ENCODE results near the gene EHMT1. TPM values are rescaled to one million over a fixed set of nuclear protein-coding genes. Genes with fewer than 3 reads are reported as not detected.
"Not testable (repeated sequence)": the region's sequence is repeated elsewhere in the genome, so short reads cannot be mapped to it uniquely, and the experiment has no call there.

The EHMT1 gene
- total and polyA plus RNA-seq, 2 donors (not counting 1 experiment from before 2014, with no cell fraction given) = 101 to 394 TPM

GRCh38 chr9:137876781-137877386 is 258.1 kb downstream of the EHMT1 start:
- Histone ChIP-seq H3K27ac (ENCODE audit: low read length in 2 of 2) (no peak overlapping the region), H4K20me1 (ENCODE audit: control insufficient read depth, insufficient read depth, low read length, poor library complexity, severe bottlenecking) (no peaks in the 10 kb centered on the region), H3K36me3 (replicated peaks in 1 of 2; ENCODE audit: control extremely low read depth in 1 of 2, control insufficient read depth in 1 of 2, extremely low read depth in 1 of 2, insufficient read depth in 2 of 2, low read length in 1 of 2) (no peaks in the 10 kb centered on the region), H3K27me3 (replicated peaks in 1 of 4; ENCODE audit: control extremely low read depth in 1 of 4, control insufficient read depth in 3 of 4, insufficient read depth in 4 of 4, low read length in 3 of 4) (peaks cover 0 to 34% (median 5%) of the 10 kb centered on the region in 4 experiments), H3K79me2 (ENCODE audit: control insufficient read depth, insufficient read depth, low read length) (no peaks in the 10 kb centered on the region), H3K4me3 (ENCODE audit: control extremely low read depth in 1 of 5, extremely low read depth in 1 of 5, insufficient read depth in 1 of 5, low read depth in 2 of 5, low read length in 4 of 5) (no peak overlapping the region), H2AFZ (ENCODE audit: insufficient read depth, low read depth, low read length, poor library complexity, severe bottlenecking) (no peak overlapping the region), H3K9me3 (ENCODE audit: control extremely low read depth in 1 of 3, control insufficient read depth in 2 of 3, insufficient read depth in 1 of 3, low read length in 2 of 3) (peaks cover 0 to 40% (median 0%) of the 10 kb centered on the region in 3 donors), H3K4me2 (replicated peaks; ENCODE audit: low read depth, low read length, poor library complexity, severe bottlenecking) (peak overlapping the region; percentile 28), H3K9ac (ENCODE audit: low read length) (no peak overlapping the region), H3K4me1 (ENCODE audit: control insufficient read depth in 2 of 2, insufficient read depth in 2 of 2, low read length in 2 of 2) (peaks cover 0 to 4% of the 10 kb centered on the region in 2 donors)
- intact Hi-C loops (cut with micrococcal nuclease) = no loop called here
- POLR2A ChIA-PET = no interaction called here
- ATAC-seq (ENCODE audit: low read depth) = no peak
- TF ChIP-seq EZH2 (IDR thresholded peaks at IDR 0.05; ENCODE audit: borderline replicate concordance, insufficient read depth, low read depth, low read length, poor library complexity, severe bottlenecking) = no peak
- no peak for TF ChIP-seq CTCF (IDR thresholded peaks at IDR 0.05)
- DNase-seq = no peak
- peaks cover 35% of the 10 kb centered on the region for H3K27me3 Mint-ChIP-seq
- H3K4me1 Mint-ChIP-seq = peaks cover 3% of the 10 kb centered on the region
- no peak overlapping the region for H3K27ac Mint-ChIP-seq
- peak overlapping the region; percentile 62 for H3K4me3 Mint-ChIP-seq
- CTCF ChIA-PET = no interaction called here
- WGBS (ENCODE audit: insufficient coverage) = 61% methylated on average over 43 of the region's 47 CpGs
- peaks cover 3% of the 10 kb centered on the region for H3K9me3 Mint-ChIP-seq (ENCODE audit: insufficient read depth)

GRCh38 chr9:137877506-137878122 is 258.8 kb downstream of the EHMT1 start, which contains the start of gene CACNA1B:
Gene CACNA1B, plus strand, starts transcription at chr9:137877782. Its CDS starts 152 bp downstream, at chr9:137877934.
- H2AFZ ChIP-seq (ENCODE audit: insufficient read depth, low read depth, low read length, poor library complexity, severe bottlenecking); intact Hi-C loops (cut with micrococcal nuclease); H3K27ac Mint-ChIP-seq; H3K4me1 Mint-ChIP-seq; DNase-seq; H3K9ac ChIP-seq (ENCODE audit: low read length); H3K27ac ChIP-seq (ENCODE audit: low read length in 2 of 2); H3K79me2 ChIP-seq (ENCODE audit: control insufficient read depth, insufficient read depth, low read length); POLR2A ChIA-PET; ATAC-seq (ENCODE audit: low read depth); H3K9me3 Mint-ChIP-seq (ENCODE audit: insufficient read depth); CTCF ChIA-PET; H3K4me1 ChIP-seq (ENCODE audit: control insufficient read depth in 2 of 2, insufficient read depth in 2 of 2, low read length in 2 of 2); H3K36me3 ChIP-seq (replicated peaks in 1 of 2; ENCODE audit: control extremely low read depth in 1 of 2, control insufficient read depth in 1 of 2, extremely low read depth in 1 of 2, insufficient read depth in 2 of 2, low read length in 1 of 2); H4K20me1 ChIP-seq (ENCODE audit: control insufficient read depth, insufficient read depth, low read length, poor library complexity, severe bottlenecking): not testable (repeated sequence)
- H3K4me3 Mint-ChIP-seq = peak within 1 kb of the TSS; percentile 62
- Histone ChIP-seq H3K4me3 (ENCODE audit: control extremely low read depth in 1 of 5, extremely low read depth in 1 of 5, insufficient read depth in 1 of 5, low read depth in 2 of 5, low read length in 4 of 5) (peak within 1 kb of the TSS in 2 of 5 experiments; percentile 12 to 19), H3K9me3 (ENCODE audit: control extremely low read depth in 1 of 3, control insufficient read depth in 2 of 3, insufficient read depth in 1 of 3, low read length in 2 of 3) (peaks cover 0 to 40% (median 0%) of the 10 kb centered on the region in 3 donors), H3K27me3 (replicated peaks in 1 of 4; ENCODE audit: control extremely low read depth in 1 of 4, control insufficient read depth in 3 of 4, insufficient read depth in 4 of 4, low read length in 3 of 4) (peaks cover 0 to 28% (median 5%) of the 10 kb centered on the region in 4 experiments), H3K4me2 (replicated peaks; ENCODE audit: low read depth, low read length, poor library complexity, severe bottlenecking) (peak within 1 kb of the TSS; percentile 67)
- 12% methylated on average over 46 of the region's 95 CpGs for WGBS (ENCODE audit: insufficient coverage)
- peaks cover 36% of the 10 kb centered on the region for H3K27me3 Mint-ChIP-seq
